Body of pancreas (tissue), 4 donors: Measurements from ENCODE around the gene KCNG4.

Experiments used
- POLR2A ChIP-seq, 3 donors: fragments of 450-650 bp; IDR thresholded peaks; one replicate each; pipeline ENCODE4 v1.6.1; 2016; ENCODE audit warnings: antibody characterized with exemption in 3 of 3, mild to moderate bottlenecking in 2 of 3
- TF ChIP-seq, protein P1 (sequence below), 7 experiments: fragments of 450-650 bp in 4 of 7; fragments of 200-600 bp in 3 of 7; sonication (generic) in 3 of 7; IDR thresholded peaks; one replicate each; pipeline ENCODE4 v1.5.1; 2016 to 2019; ENCODE audit warnings: antibody characterized with exemption in 7 of 7

DNA sequence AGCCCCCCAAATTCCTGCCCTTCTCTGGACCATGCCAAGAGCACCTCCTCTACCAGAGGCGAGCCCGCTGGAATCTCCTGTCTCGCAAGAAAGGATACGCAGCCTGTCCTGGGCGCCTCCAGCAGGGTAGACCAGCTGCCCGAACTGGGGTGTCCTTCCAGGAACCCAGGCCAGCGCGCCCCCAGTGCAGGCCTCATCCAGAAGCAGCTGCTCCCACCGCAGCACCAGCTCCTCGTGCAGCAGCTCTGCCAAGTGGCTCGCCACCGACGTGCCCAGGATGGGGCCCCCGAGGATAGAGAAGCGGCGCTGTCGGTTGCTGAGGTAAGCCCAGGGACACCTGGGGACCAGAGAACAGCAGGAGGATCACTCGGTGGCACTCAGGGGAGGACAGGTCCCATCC is 57.7 kb downstream of the KCNG4 start:
- TF ChIP-seq, protein P1, sequence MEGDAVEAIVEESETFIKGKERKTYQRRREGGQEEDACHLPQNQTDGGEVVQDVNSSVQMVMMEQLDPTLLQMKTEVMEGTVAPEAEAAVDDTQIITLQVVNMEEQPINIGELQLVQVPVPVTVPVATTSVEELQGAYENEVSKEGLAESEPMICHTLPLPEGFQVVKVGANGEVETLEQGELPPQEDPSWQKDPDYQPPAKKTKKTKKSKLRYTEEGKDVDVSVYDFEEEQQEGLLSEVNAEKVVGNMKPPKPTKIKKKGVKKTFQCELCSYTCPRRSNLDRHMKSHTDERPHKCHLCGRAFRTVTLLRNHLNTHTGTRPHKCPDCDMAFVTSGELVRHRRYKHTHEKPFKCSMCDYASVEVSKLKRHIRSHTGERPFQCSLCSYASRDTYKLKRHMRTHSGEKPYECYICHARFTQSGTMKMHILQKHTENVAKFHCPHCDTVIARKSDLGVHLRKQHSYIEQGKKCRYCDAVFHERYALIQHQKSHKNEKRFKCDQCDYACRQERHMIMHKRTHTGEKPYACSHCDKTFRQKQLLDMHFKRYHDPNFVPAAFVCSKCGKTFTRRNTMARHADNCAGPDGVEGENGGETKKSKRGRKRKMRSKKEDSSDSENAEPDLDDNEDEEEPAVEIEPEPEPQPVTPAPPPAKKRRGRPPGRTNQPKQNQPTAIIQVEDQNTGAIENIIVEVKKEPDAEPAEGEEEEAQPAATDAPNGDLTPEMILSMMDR (IDR thresholded peaks at IDR 0.05), result no peak
- no peak for TF ChIP-seq POLR2A (IDR thresholded peaks at IDR 0.05)
